GM18951 (cell line): Measurements from ENCODE around the gene ABR.
"Not testable (repeated sequence)": the region's sequence is repeated elsewhere in the genome, so short reads cannot be mapped to it uniquely, and the experiment has no call there.

Experiments
- POLR2A ChIP-seq: IDR thresholded peaks from 4 replicates; pipeline ENCODE4 v1.6.1; 2011; ENCODE audit warnings: mild to moderate bottlenecking; ENCODE audit not compliant: insufficient read length, insufficient read depth; ENCODE audit errors: extremely low read depth
- in situ Hi-C: fragments of 300-500 bp; cut with MboI; formaldehyde crosslinking; loops from one replicate; pipeline ENCODE4 v1.12.0; 2022; ENCODE audit warnings: low sequenced_read_pairs, mixed read lengths, inconsistent platforms; ENCODE audit not compliant: unreplicated experiment

Gene ABR

GRCh38 chr17:1108478-1108764, 71.4 kb downstream of the ABR start:
- TF ChIP-seq POLR2A = peak; percentile 7
- in situ Hi-C loops = no loop called here

- in situ Hi-C loops = no loop called here
- no peak for TF ChIP-seq POLR2A
These were observed 71.9 kb downstream of the ABR start for GRCh38 chr17:1107777-1108477.

GRCh38 chr17:1107083-1107776, 72.6 kb downstream of the ABR start:
- TF ChIP-seq POLR2A = no peak
- in situ Hi-C loops = no loop called here

GRCh38 chr17:1104222-1104621, 75.6 kb downstream of the ABR start:
- in situ Hi-C loops = no loop called here
- TF ChIP-seq POLR2A = no peak

- in situ Hi-C loops = no loop called here
- TF ChIP-seq POLR2A = no peak
These were observed 79.4 kb downstream of the ABR start for GRCh38 chr17:1100382-1100781.

- TF ChIP-seq POLR2A = no peak
- in situ Hi-C loops = no loop called here
These were observed 80.5 kb downstream of the ABR start for GRCh38 chr17:1099242-1099641.

GRCh38 chr17:1097972-1098744, 81.6 kb downstream of the ABR start:
- in situ Hi-C loops = not testable (repeated sequence)

GRCh38 chr17:1096215-1096614, 83.6 kb downstream of the ABR start:
- in situ Hi-C loops = no loop called here
- TF ChIP-seq POLR2A = no peak

GRCh38 chr17:1095853-1096173, 84.0 kb downstream of the ABR start:
- in situ Hi-C loops = no loop called here

GRCh38 chr17:1095090-1095852, 84.5 kb downstream of the ABR start:
- TF ChIP-seq POLR2A = no peak
- in situ Hi-C loops = no loop called here

More at GRCh38 chr17:1095853-1096173, 84.0 kb downstream of the ABR start:
- no peak for TF ChIP-seq POLR2A

GRCh38 chr17:1094591-1094990, 85.2 kb downstream of the ABR start:
- TF ChIP-seq POLR2A = no peak
- in situ Hi-C loops = no loop called here

- in situ Hi-C loops = no loop called here
- TF ChIP-seq POLR2A = no peak
These were observed 87.9 kb downstream of the ABR start for GRCh38 chr17:1091900-1092299.

GRCh38 chr17:1091190-1091534, 88.6 kb downstream of the ABR start:
- in situ Hi-C loops = no loop called here
- TF ChIP-seq POLR2A = no peak
